Measurements from ENCODE around the gene TPO.
"Not testable (repeated sequence)": the region's sequence is repeated elsewhere in the genome, so short reads cannot be mapped to it uniquely, and the experiment has no call there.

The TPO gene

GRCh38 chr2:1561811-1562421, 148.7 kb downstream of the TPO start:
- DNase-seq, result no peak

DNA sequence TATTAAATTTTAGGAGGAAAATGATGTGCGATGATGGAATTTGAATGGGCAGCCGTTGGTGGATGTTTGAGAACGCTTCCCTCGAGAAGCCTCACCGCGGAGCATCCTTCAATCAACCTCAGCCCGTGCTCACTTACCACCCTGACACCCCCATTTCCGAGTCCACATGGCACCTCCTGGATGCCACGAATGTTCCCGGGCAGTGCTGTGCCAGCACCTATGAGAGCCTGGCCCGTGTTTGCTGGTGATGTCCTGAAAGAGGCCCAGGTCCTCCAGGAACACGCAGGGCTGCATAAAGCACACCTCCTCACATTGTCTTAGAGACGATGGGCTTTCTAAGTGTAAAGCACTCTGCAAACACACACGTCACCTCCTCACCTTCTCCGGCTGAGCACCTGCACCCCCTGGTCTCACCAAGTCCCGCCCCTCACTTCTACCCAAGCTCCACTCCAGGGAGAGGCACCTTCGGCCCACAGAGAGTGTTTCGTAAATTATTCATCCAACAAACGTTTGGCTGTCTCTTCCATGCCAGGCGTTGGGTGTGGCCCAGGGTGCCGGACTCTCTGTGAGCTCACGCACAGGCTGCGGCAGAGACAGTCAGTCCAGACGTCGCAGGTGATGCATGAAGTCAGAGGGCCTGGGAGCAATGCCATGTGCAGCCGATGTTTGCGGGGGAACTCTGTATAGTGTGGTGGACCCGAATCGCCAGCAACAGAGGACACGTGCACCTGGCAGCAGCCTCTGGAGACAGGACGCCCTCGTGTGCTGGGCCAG, 150.0 kb downstream of the TPO start:
- DNase-seq, result no peak

- no peak for DNase-seq
Measured at GRCh38 chr2:1563943-1564891, 151.0 kb downstream of the TPO start.

DNA sequence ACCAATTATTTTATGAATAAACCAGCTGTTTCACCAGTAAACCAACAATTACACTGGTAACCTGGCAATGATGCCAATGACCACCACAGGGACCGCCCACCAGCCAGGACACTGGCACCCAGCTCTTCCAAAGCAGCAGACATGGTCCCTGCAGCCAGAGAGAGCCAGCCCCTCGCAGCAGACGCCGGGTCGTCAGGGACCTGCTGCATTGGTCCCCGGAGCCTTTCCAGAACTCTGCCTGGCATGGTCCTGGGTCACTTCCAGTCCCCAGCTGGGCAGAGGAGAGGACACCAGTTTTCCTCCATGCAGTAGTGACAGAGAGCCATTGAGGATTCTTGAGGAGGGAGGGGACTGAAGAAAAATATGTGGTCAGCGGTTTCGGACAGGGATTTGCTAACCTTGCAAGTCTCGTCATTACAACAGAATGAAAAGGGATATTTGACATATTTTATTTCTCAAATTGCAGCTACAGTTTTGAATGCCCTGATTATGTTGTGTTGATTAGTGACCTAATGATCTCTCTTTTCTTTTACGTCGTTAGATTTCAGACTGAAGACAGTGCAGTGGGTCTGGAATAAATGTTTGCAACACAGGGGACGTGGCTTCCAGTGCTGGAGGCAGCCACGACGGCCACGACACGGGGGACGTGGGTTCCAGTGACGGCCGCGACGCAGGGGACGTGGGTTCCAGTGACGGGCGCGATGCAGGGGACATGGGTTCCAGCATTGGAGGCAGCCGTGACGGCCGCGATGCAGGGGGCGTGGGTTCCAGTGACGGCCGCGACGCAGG, 154.5 kb downstream of the TPO start:
- DNase-seq, result no peak

- DNase-seq, result not testable (repeated sequence)
Measured at GRCh38 chr2:1568345-1568668, 155.0 kb downstream of the TPO start.

DNA sequence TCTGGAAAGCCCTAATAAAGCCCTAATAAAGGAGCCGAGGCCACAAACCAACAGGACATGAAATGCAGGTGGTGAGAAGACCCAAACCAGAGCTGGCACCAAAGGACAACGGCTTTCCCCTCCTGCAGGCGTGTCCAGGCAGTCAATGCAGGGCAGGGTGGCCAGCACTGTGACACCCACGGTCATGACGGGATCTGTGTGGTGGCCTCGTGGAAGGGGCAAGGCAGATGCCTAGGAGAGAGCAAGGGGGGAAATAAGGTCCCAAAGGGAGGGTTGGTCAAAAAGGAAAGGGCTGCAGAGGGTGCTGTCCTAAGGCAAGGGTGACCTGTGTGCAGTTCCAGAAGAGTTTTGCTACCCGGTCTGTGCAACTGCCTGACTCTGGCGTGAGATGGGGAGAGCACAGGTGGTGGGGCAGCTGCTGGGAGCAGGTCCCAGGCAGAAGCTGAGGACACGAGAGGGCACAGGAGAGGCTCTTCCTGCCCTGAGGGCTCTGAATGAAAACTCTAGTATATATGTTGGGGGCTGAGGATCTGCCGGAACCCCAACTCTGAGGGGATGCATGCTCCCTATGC, 156.7 kb downstream of the TPO start:
- DNase-seq, result no peak

DNA sequence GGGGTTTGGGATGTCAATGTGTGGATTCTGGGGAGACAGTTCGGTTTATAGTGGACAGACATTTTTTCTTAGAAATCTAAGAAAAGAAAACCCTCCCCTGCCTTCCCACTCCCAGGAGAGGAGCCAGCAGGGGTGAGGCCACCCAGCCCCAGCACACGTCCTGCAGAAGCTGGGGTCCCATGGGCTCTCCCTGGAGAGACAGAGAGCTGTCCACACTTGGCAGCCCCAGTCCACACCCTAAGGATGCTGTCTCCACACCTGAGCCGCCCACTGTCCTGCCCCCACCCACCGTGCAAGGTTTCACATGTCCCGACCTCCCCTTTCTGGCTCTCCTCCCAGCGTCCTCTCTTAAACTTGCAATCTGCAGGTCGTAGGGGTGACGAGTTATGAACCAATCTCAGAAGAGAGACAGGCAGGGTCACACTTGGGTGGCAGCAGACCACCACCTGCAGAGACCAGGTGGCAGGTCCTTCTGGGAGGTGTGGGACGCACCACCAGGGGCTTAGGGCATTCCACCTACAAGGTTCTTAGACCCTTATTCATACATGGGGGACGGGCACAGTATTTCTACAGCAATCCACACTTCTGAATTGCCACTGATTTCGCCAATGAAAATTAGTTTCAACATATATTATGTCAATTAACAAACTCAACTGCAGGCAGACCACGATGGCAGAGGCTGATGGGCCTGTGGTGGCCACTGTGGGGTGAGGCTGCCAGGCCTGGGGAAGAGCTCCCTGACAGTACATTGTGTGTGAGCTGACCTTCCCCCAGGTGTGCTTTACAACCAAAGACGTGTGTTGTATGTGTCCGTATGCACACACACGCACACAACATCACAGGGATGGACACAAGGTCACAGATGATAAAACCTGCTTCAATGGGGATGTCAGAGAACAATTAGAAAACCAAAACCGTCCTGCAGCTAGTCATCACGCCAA, 158.5 kb downstream of the TPO start:
- DNase-seq, result no peak

DNA sequence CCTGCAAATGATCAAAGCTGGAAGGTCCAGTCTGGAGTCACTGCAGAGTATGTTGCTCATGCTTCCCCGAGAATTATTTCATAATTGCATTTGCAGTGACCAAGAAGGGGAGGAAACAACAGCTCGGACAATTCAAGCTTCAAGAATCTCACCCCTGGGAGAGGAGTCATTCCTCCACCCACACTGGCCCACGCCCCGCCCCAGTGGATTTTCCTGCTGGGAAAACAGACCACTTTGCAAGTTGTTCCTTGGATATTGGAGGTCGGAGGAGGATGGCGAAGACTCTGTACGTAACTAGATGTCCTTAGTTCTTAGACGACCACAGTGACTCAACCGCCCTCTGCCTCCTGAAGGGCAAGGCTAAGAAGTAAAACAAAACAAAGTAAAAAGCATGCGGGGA, 159.4 kb downstream of the TPO start:
- DNase-seq, result no peak

DNA sequence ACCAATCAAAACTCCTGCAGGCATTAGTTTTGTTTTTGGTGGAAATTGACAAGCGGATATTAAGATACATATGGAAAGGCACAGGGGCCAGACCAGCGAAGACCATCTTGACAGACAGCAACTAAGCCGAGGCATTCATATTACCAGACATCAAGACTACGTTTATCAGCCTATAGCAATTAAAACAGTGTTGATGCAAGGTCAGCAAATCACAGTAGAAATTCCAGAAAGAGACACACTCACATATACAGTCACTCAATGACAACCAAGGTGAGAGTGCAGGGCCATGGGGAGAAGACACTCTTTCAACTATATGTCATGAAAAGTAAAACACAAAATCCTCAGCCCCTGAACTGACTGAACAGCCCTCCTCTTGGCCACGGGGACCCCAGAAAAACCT, 164.6 kb downstream of the TPO start:
- DNase-seq, result no peak

DNA sequence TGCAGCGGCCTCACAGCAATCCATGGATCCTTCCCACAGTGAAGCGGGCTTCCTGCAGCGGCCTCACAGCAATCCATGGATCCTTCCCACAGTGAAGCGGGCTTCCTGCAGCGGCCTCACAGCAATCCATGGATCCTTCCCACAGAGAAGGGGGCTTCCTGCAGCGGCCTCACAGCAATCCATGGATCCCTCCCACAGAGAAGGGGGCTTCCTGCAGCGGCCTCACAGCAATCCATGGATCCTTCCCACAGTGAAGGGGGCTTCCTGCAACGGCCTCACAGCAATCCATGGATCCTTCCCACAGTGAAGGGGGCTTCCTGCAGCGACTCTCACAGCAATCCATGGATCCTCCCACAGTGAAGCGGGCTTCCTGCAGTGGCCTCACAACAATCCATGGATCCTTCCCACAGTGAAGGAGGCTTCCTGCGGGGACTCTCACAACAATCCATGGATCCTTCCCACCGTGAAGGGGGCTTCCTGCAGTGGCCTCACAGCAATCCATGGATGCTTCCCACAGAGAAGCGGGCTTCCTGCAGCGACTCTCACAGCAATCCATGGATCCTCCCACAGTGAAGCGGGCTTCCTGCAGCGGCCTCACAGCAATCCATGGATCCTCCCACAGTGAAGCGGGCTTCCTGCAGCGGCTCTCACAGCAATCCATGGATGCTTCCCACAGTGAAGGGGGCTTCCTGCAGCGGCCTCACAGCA, 168.1 kb downstream of the TPO start:
- DNase-seq, result not testable (repeated sequence)

DNA sequence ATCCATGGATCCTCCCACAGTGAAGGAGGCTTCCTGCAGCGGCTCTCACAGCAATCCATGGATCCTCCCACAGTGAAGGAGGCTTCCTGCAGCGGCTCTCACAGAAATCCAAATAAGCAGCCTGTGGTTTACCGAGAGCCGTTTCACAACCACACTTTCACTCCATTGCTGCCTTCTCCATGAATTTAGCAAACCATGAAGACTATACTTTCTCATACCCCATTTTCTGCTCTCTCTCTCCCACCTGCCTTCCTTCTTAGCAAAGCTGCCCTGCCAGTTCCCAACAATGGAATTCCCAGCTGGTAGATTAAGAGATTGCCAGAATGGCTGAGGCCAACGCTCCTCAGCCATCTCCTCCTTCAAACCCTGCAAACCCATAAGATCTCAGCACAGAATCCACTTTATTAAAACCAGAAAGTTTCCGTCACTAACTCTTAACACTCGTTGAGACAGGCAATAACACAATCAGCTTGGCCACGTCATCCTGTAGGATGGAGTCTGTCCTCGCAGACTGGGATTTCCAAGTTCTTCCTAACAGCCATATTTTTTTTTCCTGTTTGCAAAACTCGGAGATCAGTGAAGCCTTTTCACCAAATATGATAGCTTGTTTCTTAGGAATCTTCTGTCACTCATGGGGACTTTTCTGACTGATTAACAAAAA, 168.8 kb downstream of the TPO start:
- DNase-seq, result no peak

- no peak for DNase-seq
Measured at GRCh38 chr2:1582891-1583341, 169.7 kb downstream of the TPO start.

- no peak for DNase-seq
Measured at GRCh38 chr2:1584051-1584531, 170.8 kb downstream of the TPO start.

GRCh38 chr2:1584691-1585485, 171.6 kb downstream of the TPO start:
- DNase-seq, result no peak

DNA sequence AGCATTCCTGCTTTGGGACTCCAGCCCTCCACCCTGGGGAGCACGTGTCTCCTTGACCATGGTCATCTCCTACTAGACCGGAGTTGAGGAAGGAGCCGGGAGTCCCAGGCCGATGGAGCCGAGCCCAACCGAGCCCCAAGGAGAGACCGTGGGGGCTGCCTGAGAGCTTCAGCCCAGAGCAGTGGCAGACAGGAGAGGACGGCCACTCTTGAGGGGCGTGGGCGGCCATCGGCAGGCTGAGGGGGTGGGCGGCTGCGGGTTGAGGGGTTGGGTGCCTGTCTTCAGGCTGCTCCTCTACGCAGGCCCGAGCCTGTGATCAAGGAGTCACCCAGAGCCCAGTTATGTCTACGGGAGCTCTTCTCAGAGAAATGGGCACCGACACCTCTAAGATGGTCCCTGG, 172.4 kb downstream of the TPO start:
- no peak for DNase-seq

DNA sequence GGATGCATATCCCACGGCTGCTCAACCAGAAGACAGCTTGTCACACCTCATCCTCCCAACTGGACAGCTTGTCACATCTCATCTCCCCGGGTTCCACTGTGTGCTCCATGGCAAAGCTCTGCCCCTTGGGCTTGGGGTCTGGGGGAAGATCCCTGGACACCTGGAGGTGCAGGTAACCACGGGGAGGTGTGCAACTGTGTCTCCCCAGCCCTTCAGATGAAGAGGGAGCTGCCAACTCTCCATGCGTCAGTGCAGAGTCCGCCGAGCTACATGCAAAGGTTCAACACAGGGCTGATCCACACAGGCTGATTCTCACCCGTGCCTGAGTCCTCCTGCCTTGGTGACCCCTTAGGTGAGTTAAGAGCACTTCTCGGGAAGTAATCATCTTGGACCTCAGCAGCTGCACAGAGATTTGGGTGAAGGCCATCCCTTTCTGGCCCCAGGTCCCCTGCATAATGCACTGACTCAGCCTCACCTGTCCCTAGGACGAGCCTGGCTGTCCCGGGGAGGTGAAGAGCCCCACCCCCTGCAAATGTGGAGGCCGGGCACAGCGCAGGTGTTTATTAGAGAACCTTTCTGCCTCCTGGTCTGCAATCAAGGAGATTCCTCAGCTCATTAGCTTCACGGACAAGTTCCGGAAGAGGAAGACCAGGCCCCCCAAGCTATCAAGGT, 173.1 kb downstream of the TPO start:
- DNase-seq, result no peak

GRCh38 chr2:1586923-1587840, 173.9 kb downstream of the TPO start:
- no peak for DNase-seq

Measured in NCI-H187 treated with DMSO at 0.1 percent for 48 hours (cell line).